Measurements from ENCODE around the gene ZNF425.
"Not testable (repeated sequence)": the region's sequence is repeated elsewhere in the genome, so short reads cannot be mapped to it uniquely, and the experiment has no call there.

The ZNF425 gene

GRCh38 chr7:149100821-149101220 lies 25.3 kb downstream of the ZNF425 start:
- H3K27me3 ChIP-seq (ENCODE audit: insufficient read depth, low read depth, severe bottlenecking): no peaks in the 10 kb centered on the region
- H3K9me3 ChIP-seq (ENCODE audit: severe bottlenecking): no peaks in the 10 kb centered on the region
- no peak for DNase-seq
- TF ChIP-seq CTCF (IDR thresholded peaks at IDR 0.05; ENCODE audit: low read depth, low read length): no peak
- H3K36me3 ChIP-seq: no peaks in the 10 kb centered on the region
- no peak overlapping the region for H3K4me3 ChIP-seq (ENCODE audit: low read depth, low read length)
- no peak overlapping the region for H3K27ac ChIP-seq

GRCh38 chr7:149099058-149099457 lies 27.1 kb downstream of the ZNF425 start:
- no peaks in the 10 kb centered on the region for H3K27me3 ChIP-seq (ENCODE audit: insufficient read depth, low read depth, severe bottlenecking)
- DNase-seq: no peak
- no peak overlapping the region for H3K4me3 ChIP-seq (ENCODE audit: low read depth, low read length)
- no peaks in the 10 kb centered on the region for H3K9me3 ChIP-seq (ENCODE audit: severe bottlenecking)
- H3K36me3 ChIP-seq: no peaks in the 10 kb centered on the region
- H3K27ac ChIP-seq: no peak overlapping the region
- TF ChIP-seq CTCF (IDR thresholded peaks at IDR 0.05; ENCODE audit: low read depth, low read length): no peak

- no peak overlapping the region for H3K4me3 ChIP-seq (ENCODE audit: low read depth, low read length)
- TF ChIP-seq CTCF (IDR thresholded peaks at IDR 0.05; ENCODE audit: low read depth, low read length): no peak
- H3K27ac ChIP-seq: no peak overlapping the region
- H3K36me3 ChIP-seq: no peaks in the 10 kb centered on the region
- no peaks in the 10 kb centered on the region for H3K9me3 ChIP-seq (ENCODE audit: severe bottlenecking)
- no peak for DNase-seq
- H3K27me3 ChIP-seq (ENCODE audit: insufficient read depth, low read depth, severe bottlenecking): no peaks in the 10 kb centered on the region
Measured at GRCh38 chr7:149097088-149097487, 29.0 kb downstream of the ZNF425 start.

GRCh38 chr7:149093228-149093627 lies 32.9 kb downstream of the ZNF425 start:
- Histone ChIP-seq H3K9me3 (ENCODE audit: severe bottlenecking) (no peaks in the 10 kb centered on the region), H3K4me3 (ENCODE audit: low read depth, low read length) (no peak overlapping the region), H3K27ac (no peak overlapping the region), H3K27me3 (ENCODE audit: insufficient read depth, low read depth, severe bottlenecking) (no peaks in the 10 kb centered on the region), H3K36me3 (peaks cover 12% of the 10 kb centered on the region)
- TF ChIP-seq CTCF (IDR thresholded peaks at IDR 0.05; ENCODE audit: low read depth, low read length): no peak
- no peak for DNase-seq

- not testable (repeated sequence) for H3K9me3 ChIP-seq (ENCODE audit: severe bottlenecking); H3K27me3 ChIP-seq (ENCODE audit: insufficient read depth, low read depth, severe bottlenecking); H3K27ac ChIP-seq; H3K4me3 ChIP-seq (ENCODE audit: low read depth, low read length); DNase-seq
- peaks cover 12% of the 10 kb centered on the region for H3K36me3 ChIP-seq
Measured at GRCh38 chr7:149092244-149092643, 33.9 kb downstream of the ZNF425 start.

GRCh38 chr7:149090397-149091195 lies 35.5 kb downstream of the ZNF425 start, which contains the start of gene ZNF786:
ZNF786 (minus strand) TSS chr7:149090718; CDS start chr7:149090640, 78 bp downstream.
- peak within 1 kb of the TSS; percentile 92 for H3K27ac ChIP-seq
- H3K4me3 ChIP-seq (ENCODE audit: low read depth, low read length): peak within 1 kb of the TSS; percentile 84
- peak; percentile 86 for DNase-seq
- TF ChIP-seq CTCF (IDR thresholded peaks at IDR 0.05; ENCODE audit: low read depth, low read length): peak; percentile 88
- no peaks in the 10 kb centered on the region for H3K27me3 ChIP-seq (ENCODE audit: insufficient read depth, low read depth, severe bottlenecking)
- H3K36me3 ChIP-seq: peaks cover 13% of the 10 kb centered on the region
- H3K9me3 ChIP-seq (ENCODE audit: severe bottlenecking): no peaks in the 10 kb centered on the region
